B cell (primary cell): ENCODE measurements around the gene VPS37C. TPM values are rescaled to one million over a fixed set of nuclear protein-coding genes. Genes with fewer than 3 reads are reported as not detected.

Source experiments
- ATAC-seq: fragments of 200-7000 bp; cut with Tn5 transposase; one replicate; pipeline ENCODE4 v1.10.0; 2021; ENCODE audit warnings: low read depth, mild to moderate bottlenecking, moderate number of reproducible peaks, moderate library complexity
- CTCF ChIA-PET: fragments of 350-600 bp; sonication (Branson Sonifier 250); formaldehyde crosslinking; loops from one replicate; lab custom pipeline; 2021; ENCODE audit warnings: antibody characterized with exemption, inconsistent platforms; lab: Charles Lee
- POLR2A ChIA-PET: fragments of 350-600 bp; sonication (Branson Sonifier 250); formaldehyde crosslinking; loops from one replicate; lab custom pipeline; 2021; ENCODE audit warnings: antibody characterized with exemption; lab: Charles Lee
- DNase-seq: peaks from one replicate; pipeline ENCODE4 v3.0.0; 2013
- H2AFZ ChIP-seq: 2 replicates; pipeline ENCODE4 v1.6.1; 2012; ENCODE audit warnings: mild to moderate bottlenecking, low read depth, low read length; ENCODE audit not compliant: insufficient read depth, poor library complexity, severe bottlenecking
- H3K27ac ChIP-seq, 2 donors: 1 replicate in 1 of 2; 2 replicates in 1 of 2; pipeline ENCODE4 v1.5.1; 2012 to 2013; ENCODE audit warnings: low read length in 2 of 2, mild to moderate bottlenecking in 2 of 2, moderate library complexity in 1 of 2
- H3K27me3 ChIP-seq, 4 experiments: fragments of 200-600 bp in 1 of 4; sonication (generic) in 1 of 4; replicated peaks in 1 of 4; 1 replicate in 2 of 4; 2 replicates in 2 of 4; pipeline versions ENCODE4 v1.6.1 to v1.7.0; 2013 to 2016; ENCODE audit warnings: low read length in 3 of 4, mild to moderate bottlenecking in 2 of 4, mixed read lengths in 1 of 4, moderate library complexity in 1 of 4; ENCODE audit not compliant: insufficient read depth in 4 of 4, control insufficient read depth in 3 of 4; ENCODE audit errors: control extremely low read depth in 1 of 4
- H3K36me3 ChIP-seq, 2 experiments: replicated peaks in 1 of 2; 1 replicate in 1 of 2; 2 replicates in 1 of 2; pipeline versions ENCODE4 v1.6.1 to v1.7.1; 2013; ENCODE audit warnings: low read length in 1 of 2; ENCODE audit not compliant: insufficient read depth in 2 of 2, control insufficient read depth in 1 of 2; ENCODE audit errors: control extremely low read depth in 1 of 2, extremely low read depth in 1 of 2
- H3K4me1 ChIP-seq, 2 donors: fragments of 200-600 bp in 1 of 2; sonication (generic) in 1 of 2; 1 replicate in 1 of 2; 2 replicates in 1 of 2; pipeline versions ENCODE4 v1.5.1 to v1.6.1; 2013 to 2017; ENCODE audit warnings: low read length in 2 of 2; ENCODE audit not compliant: control insufficient read depth in 2 of 2, insufficient read depth in 2 of 2
- H3K4me2 ChIP-seq: replicated peaks from 2 replicates; pipeline ENCODE3; 2012; ENCODE audit warnings: mild to moderate bottlenecking, low read depth, low read length; ENCODE audit not compliant: poor library complexity, severe bottlenecking
- H3K4me3 ChIP-seq, 5 experiments: fragments of 200-600 bp in 1 of 5; sonication (generic) in 1 of 5; 1 replicate in 3 of 5; 2 replicates in 2 of 5; pipeline versions ENCODE4 v1.5.1 to v1.7.0; 2011 to 2016; ENCODE audit warnings: low read length in 4 of 5, mild to moderate bottlenecking in 4 of 5, low read depth in 2 of 5, control low read depth in 1 of 5, moderate library complexity in 1 of 5; ENCODE audit not compliant: insufficient read depth in 1 of 5; ENCODE audit errors: control extremely low read depth in 1 of 5, extremely low read depth in 1 of 5
- H3K79me2 ChIP-seq: fragments of 200-600 bp; sonication (generic); one replicate; pipeline ENCODE4 v1.6.0; 2016; ENCODE audit warnings: low read length; ENCODE audit not compliant: control insufficient read depth, insufficient read depth
- H3K9ac ChIP-seq: fragments of 200-600 bp; sonication (generic); 2 replicates; pipeline ENCODE4 v1.6.1; 2017; ENCODE audit warnings: mild to moderate bottlenecking, low read length, moderate library complexity
- H3K9me3 ChIP-seq, 3 donors: one replicate each; pipeline versions ENCODE4 v1.6.1 to v1.7.1; 2013; ENCODE audit warnings: low read length in 2 of 3; ENCODE audit not compliant: control insufficient read depth in 2 of 3, insufficient read depth in 1 of 3; ENCODE audit errors: control extremely low read depth in 1 of 3
- H4K20me1 ChIP-seq: 2 replicates; pipeline ENCODE4 v1.6.0; 2012; ENCODE audit warnings: mild to moderate bottlenecking, low read length; ENCODE audit not compliant: insufficient read depth, control insufficient read depth, poor library complexity, severe bottlenecking
- H3K27ac Mint-ChIP-seq: one replicate; pipeline ENCODE4 v1.8.0; 2021; ENCODE audit warnings: mixed read lengths
- H3K27me3 Mint-ChIP-seq: one replicate; pipeline ENCODE4 v1.8.0; 2021; ENCODE audit warnings: mixed read lengths
- H3K4me1 Mint-ChIP-seq: one replicate; pipeline ENCODE4 v1.8.0; 2021; ENCODE audit warnings: mixed read lengths
- H3K4me3 Mint-ChIP-seq: one replicate; pipeline ENCODE4 v1.8.0; 2021; ENCODE audit warnings: mixed read lengths
- H3K9me3 Mint-ChIP-seq: one replicate; pipeline ENCODE4 v1.8.0; 2022; ENCODE audit warnings: mixed read lengths; ENCODE audit not compliant: insufficient read depth
- EZH2 ChIP-seq: IDR thresholded peaks from 2 replicates; pipeline ENCODE4 v1.6.1; 2012; ENCODE audit warnings: borderline replicate concordance, low read depth, mild to moderate bottlenecking, moderate library complexity, low read length; ENCODE audit not compliant: insufficient read depth, poor library complexity, severe bottlenecking
- WGBS: methylation state at CpG from one replicate; pipeline ENCODE4 v1.1.5; 2013; ENCODE audit warnings: missing lambda C conversion rate; ENCODE audit not compliant: insufficient coverage; 5-methylcytosine and 5-hydroxymethylcytosine counted together
- intact Hi-C: fragments of 100-400 bp; cut with micrococcal nuclease; formaldehyde crosslinking; loops from one replicate; pipeline ENCODE4 v1.10.0; 2022
- polyA plus RNA-seq: library from polyadenylated mRNA; depleted of rRNA; stranded (reverse); fragments of >200 nt; gene quantifications from 2 replicates; pipeline ENCODE4 v1.2.3, GENCODE V29; 2012
- total RNA-seq, 2 donors: library from RNA; stranded (reverse); fragments of 120-200 nt in 1 of 2; gene quantifications; 1 replicate in 1 of 2; 2 replicates in 1 of 2; pipeline versions ENCODE4 v1.2.3 to v1.2.4, GENCODE V29; 2013 to 2022
- TF ChIP-seq, protein P1 (sequence below): fragments of 200-600 bp; IDR thresholded peaks from one replicate; pipeline ENCODE4 v1.8.0; 2022; ENCODE audit warnings: antibody characterized with exemption, mild to moderate bottlenecking

VPS37C gene
- total and polyA plus RNA-seq, 2 donors (not counting 1 experiment from before 2014, with no cell fraction given) = 6.4 to 20.1 TPM

DNA sequence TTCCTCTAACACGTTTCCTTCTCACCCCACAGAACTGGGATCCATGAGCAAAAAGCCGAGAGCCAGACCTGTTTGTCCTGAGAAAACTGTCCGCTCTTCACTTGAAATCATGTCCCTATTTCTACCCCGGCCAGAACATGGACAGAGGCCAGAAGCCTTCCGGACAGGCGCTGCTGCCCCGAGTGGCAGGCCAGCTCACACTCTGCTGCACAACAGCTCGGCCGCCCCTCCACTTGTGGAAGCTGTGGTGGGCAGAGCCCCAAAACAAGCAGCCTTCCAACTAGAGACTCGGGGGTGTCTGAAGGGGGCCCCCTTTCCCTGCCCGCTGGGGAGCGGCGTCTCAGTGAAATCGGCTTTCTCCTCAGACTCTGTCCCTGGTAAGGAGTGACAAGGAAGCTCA is 35.0 kb downstream of the VPS37C start:
- TF ChIP-seq EZH2 = no peak
- TF ChIP-seq, protein P1, sequence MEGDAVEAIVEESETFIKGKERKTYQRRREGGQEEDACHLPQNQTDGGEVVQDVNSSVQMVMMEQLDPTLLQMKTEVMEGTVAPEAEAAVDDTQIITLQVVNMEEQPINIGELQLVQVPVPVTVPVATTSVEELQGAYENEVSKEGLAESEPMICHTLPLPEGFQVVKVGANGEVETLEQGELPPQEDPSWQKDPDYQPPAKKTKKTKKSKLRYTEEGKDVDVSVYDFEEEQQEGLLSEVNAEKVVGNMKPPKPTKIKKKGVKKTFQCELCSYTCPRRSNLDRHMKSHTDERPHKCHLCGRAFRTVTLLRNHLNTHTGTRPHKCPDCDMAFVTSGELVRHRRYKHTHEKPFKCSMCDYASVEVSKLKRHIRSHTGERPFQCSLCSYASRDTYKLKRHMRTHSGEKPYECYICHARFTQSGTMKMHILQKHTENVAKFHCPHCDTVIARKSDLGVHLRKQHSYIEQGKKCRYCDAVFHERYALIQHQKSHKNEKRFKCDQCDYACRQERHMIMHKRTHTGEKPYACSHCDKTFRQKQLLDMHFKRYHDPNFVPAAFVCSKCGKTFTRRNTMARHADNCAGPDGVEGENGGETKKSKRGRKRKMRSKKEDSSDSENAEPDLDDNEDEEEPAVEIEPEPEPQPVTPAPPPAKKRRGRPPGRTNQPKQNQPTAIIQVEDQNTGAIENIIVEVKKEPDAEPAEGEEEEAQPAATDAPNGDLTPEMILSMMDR = no peak
- H3K27me3 ChIP-seq = no peaks in the 10 kb centered on the region
- Mint-ChIP-seq H3K27me3 (no peaks in the 10 kb centered on the region), H3K27ac (no peak overlapping the region), H3K9me3 (no peaks in the 10 kb centered on the region), H3K4me1 (peaks cover 4% of the 10 kb centered on the region), H3K4me3 (no peak overlapping the region)
- no peak for ATAC-seq
- POLR2A ChIA-PET = interaction anchor here (0.6 kb wide), 1 partner anchor 100 kb away, joined by 13 read pairs; no protein-coding TSS in a partner anchor
- H4K20me1 ChIP-seq = no peaks in the 10 kb centered on the region
- H3K9ac ChIP-seq = no peak overlapping the region
- H3K27ac ChIP-seq = no peak overlapping the region
- CTCF ChIA-PET = interaction anchor here (0.5 to 1.6 kb wide), 3 partner anchors 54 to 84 kb away, joined by 3 to 5 read pairs (median 3); no protein-coding TSS in a partner anchor
- H2AFZ ChIP-seq = no peak overlapping the region
- 91% methylated on average over 14 of the region's 14 CpGs for WGBS
- H3K36me3 ChIP-seq = no peaks in the 10 kb centered on the region
- H3K4me1 ChIP-seq = peaks cover 9% of the 10 kb centered on the region in 2 donors
- H3K79me2 ChIP-seq = no peaks in the 10 kb centered on the region
- no peak for DNase-seq
- H3K9me3 ChIP-seq = no peaks in the 10 kb centered on the region
- H3K4me2 ChIP-seq = no peak overlapping the region
- no peak overlapping the region for H3K4me3 ChIP-seq
- intact Hi-C loops = loop anchor here (10.0 kb wide), 1 partner anchor 101 kb away; no protein-coding TSS in a partner anchor

DNA sequence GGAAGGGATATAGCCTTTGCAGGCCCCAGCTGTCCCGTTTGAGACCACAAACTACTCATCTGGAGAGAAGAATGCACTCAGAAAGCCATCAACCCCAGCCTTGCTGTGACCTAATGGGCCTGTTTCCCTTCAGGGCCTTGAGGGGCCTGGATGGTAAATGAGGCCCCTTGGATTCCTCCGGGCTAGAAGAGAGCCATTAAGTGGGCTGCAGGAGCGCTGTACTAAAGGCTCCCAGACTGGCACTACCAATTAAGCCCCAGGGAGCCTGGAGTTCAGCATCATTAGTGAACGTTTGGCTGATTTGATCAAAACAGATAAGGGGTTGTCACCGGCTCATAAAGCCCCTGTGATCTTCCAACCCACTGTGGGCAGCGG is 35.9 kb downstream of the VPS37C start:
- ChIA-PET POLR2A (no interaction called here), CTCF (interaction anchor here (1.6 kb wide), 1 partner anchor 62 kb away, joined by 3 read pairs; no protein-coding TSS in a partner anchor)
- Mint-ChIP-seq H3K9me3 (no peaks in the 10 kb centered on the region), H3K4me1 (peaks cover 4% of the 10 kb centered on the region), H3K27ac (no peak overlapping the region), H3K27me3 (no peaks in the 10 kb centered on the region), H3K4me3 (no peak overlapping the region)
- intact Hi-C loops = loop anchor here (10.0 kb wide), 1 partner anchor 100 kb away; no protein-coding TSS in a partner anchor
- Histone ChIP-seq H3K4me3 (no peak overlapping the region), H3K4me1 (peaks cover 9 to 10% of the 10 kb centered on the region in 2 donors), H2AFZ (no peak overlapping the region), H3K9ac (no peak overlapping the region), H3K4me2 (no peak overlapping the region), H3K79me2 (no peaks in the 10 kb centered on the region), H3K9me3 (no peaks in the 10 kb centered on the region), H4K20me1 (no peaks in the 10 kb centered on the region), H3K36me3 (no peaks in the 10 kb centered on the region), H3K27me3 (no peaks in the 10 kb centered on the region), H3K27ac (no peak overlapping the region)
- WGBS = 93% methylated on average over 5 of the region's 6 CpGs
- TF ChIP-seq, protein P1 = no peak
- TF ChIP-seq EZH2 = no peak
- ATAC-seq = no peak
- DNase-seq = no peak
